H1 (cell line): Measurements from ENCODE around the gene DCTN3. TPM values are rescaled to one million over a fixed set of nuclear protein-coding genes. Genes with fewer than 3 reads are reported as not detected.

Experiments
- BRCA1 ChIP-seq: IDR thresholded peaks from 2 replicates; pipeline ENCODE4 v1.6.1; 2012; ENCODE audit warnings: low read depth, low read length, improper control_type of control experiment
- EP300 ChIP-seq, 2 experiments: IDR thresholded peaks; 1 replicate in 1 of 2; 2 replicates in 1 of 2; pipeline ENCODE4 v1.6.1; 2011 to 2012; ENCODE audit warnings: low read depth in 2 of 2, low read length in 2 of 2, mild to moderate bottlenecking in 2 of 2, borderline replicate concordance in 1 of 2, inconsistent platforms in 1 of 2, moderate library complexity in 1 of 2
- FOSL1 ChIP-seq: IDR thresholded peaks from 2 replicates; pipeline ENCODE4 v1.6.1; 2011; ENCODE audit warnings: mild to moderate bottlenecking, low read depth, low read length, moderate library complexity; ENCODE audit not compliant: insufficient read depth
- HDAC2 ChIP-seq, 2 experiments: fragments of 300-600 bp in 1 of 2; sonication (generic) in 1 of 2; IDR thresholded peaks; 2 replicates each; pipeline ENCODE4 v1.6.1; 2011 to 2012; ENCODE audit warnings: low read depth in 2 of 2, low read length in 2 of 2, mild to moderate bottlenecking in 2 of 2, moderate library complexity in 2 of 2, borderline replicate concordance in 1 of 2, inconsistent platforms in 1 of 2
- JUND ChIP-seq: IDR thresholded peaks from 2 replicates; pipeline ENCODE4 v1.6.1; 2011; ENCODE audit warnings: mild to moderate bottlenecking, improper control_type of control experiment, low read length
- KDM5A ChIP-seq: fragments of 200-600 bp; IDR thresholded peaks from 2 replicates; pipeline ENCODE4 v1.7.1; 2012; ENCODE audit warnings: mild to moderate bottlenecking, low read length, inconsistent platforms, mixed read lengths
- SIX5 ChIP-seq: IDR thresholded peaks from 2 replicates; pipeline ENCODE4 v1.6.1; 2011; ENCODE audit warnings: mild to moderate bottlenecking, low read depth, low read length
- TCF12 ChIP-seq: IDR thresholded peaks from 2 replicates; pipeline ENCODE4 v1.6.1; 2011; ENCODE audit warnings: low read depth, mild to moderate bottlenecking, low read length
- ZNF274 ChIP-seq: IDR thresholded peaks from 2 replicates; pipeline ENCODE4 v1.7.0; 2012; ENCODE audit warnings: low read length, borderline replicate concordance; ENCODE audit errors: extremely low read depth
- polyA plus RNA-seq, 7 experiments: library from polyadenylated mRNA; depleted of rRNA in 3 of 7; stranded (reverse) in 5 of 7; unstranded in 2 of 7; fragments of >200 nt in 5 of 7; fragments of 200-250 nt in 2 of 7; gene quantifications; 1 replicate in 5 of 7; 2 replicates in 1 of 7; 4 replicates in 1 of 7; pipeline versions ENCODE4 v1.2.1 to v1.2.3, GENCODE V29; 2011 to 2013; ENCODE audit warnings: missing spikeins in 2 of 7, mixed read lengths in 2 of 7
- total RNA-seq: library from RNA; stranded (reverse); fragmentation: NEBNext Ultra II Directional; extraction: Animal tissue kit (Norgen Biotek cat#: 25700); gene quantifications from 2 replicates; pipeline ENCODE4 v1.2.1, GENCODE V29; 2021
- TF ChIP-seq, protein P1 (sequence below): fragments of 300-600 bp; sonication (generic); IDR thresholded peaks from 2 replicates; pipeline ENCODE4 v1.7.1; 2012; ENCODE audit warnings: low read length, moderate library complexity, mild to moderate bottlenecking, inconsistent platforms; ENCODE audit not compliant: insufficient replicate concordance
- TF ChIP-seq, protein P2 (sequence below): IDR thresholded peaks from 2 replicates; pipeline ENCODE4 v1.6.1; 2012; ENCODE audit warnings: inconsistent platforms

DCTN3 gene
- total and polyA plus RNA-seq, 2 of the 8 experiments (the other 6 are each of a cell fraction or from before 2014, with no cell fraction given): 25.6 to 39.2 TPM

DNA sequence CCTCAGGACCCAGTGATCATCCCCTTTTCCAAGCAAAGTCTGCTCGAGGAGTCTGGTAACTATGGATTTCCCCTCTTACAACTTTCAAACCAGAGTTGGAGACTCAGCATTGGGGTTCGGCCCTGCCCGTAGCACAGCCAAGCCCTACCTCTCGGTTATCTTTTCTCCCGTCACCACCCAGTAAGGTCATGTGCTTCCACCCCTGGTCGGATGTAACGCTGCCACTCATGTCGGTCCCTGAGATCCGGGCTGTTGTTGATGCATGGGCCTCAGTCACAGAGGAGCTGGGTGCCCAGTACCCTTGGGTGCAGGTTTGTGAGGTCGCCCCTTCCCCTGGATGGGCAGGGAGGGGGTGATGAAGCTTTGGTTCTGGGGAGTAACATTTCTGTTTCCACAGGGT lies 27.4 kb upstream of the DCTN3 start (continued):
- TF ChIP-seq, protein P1, sequence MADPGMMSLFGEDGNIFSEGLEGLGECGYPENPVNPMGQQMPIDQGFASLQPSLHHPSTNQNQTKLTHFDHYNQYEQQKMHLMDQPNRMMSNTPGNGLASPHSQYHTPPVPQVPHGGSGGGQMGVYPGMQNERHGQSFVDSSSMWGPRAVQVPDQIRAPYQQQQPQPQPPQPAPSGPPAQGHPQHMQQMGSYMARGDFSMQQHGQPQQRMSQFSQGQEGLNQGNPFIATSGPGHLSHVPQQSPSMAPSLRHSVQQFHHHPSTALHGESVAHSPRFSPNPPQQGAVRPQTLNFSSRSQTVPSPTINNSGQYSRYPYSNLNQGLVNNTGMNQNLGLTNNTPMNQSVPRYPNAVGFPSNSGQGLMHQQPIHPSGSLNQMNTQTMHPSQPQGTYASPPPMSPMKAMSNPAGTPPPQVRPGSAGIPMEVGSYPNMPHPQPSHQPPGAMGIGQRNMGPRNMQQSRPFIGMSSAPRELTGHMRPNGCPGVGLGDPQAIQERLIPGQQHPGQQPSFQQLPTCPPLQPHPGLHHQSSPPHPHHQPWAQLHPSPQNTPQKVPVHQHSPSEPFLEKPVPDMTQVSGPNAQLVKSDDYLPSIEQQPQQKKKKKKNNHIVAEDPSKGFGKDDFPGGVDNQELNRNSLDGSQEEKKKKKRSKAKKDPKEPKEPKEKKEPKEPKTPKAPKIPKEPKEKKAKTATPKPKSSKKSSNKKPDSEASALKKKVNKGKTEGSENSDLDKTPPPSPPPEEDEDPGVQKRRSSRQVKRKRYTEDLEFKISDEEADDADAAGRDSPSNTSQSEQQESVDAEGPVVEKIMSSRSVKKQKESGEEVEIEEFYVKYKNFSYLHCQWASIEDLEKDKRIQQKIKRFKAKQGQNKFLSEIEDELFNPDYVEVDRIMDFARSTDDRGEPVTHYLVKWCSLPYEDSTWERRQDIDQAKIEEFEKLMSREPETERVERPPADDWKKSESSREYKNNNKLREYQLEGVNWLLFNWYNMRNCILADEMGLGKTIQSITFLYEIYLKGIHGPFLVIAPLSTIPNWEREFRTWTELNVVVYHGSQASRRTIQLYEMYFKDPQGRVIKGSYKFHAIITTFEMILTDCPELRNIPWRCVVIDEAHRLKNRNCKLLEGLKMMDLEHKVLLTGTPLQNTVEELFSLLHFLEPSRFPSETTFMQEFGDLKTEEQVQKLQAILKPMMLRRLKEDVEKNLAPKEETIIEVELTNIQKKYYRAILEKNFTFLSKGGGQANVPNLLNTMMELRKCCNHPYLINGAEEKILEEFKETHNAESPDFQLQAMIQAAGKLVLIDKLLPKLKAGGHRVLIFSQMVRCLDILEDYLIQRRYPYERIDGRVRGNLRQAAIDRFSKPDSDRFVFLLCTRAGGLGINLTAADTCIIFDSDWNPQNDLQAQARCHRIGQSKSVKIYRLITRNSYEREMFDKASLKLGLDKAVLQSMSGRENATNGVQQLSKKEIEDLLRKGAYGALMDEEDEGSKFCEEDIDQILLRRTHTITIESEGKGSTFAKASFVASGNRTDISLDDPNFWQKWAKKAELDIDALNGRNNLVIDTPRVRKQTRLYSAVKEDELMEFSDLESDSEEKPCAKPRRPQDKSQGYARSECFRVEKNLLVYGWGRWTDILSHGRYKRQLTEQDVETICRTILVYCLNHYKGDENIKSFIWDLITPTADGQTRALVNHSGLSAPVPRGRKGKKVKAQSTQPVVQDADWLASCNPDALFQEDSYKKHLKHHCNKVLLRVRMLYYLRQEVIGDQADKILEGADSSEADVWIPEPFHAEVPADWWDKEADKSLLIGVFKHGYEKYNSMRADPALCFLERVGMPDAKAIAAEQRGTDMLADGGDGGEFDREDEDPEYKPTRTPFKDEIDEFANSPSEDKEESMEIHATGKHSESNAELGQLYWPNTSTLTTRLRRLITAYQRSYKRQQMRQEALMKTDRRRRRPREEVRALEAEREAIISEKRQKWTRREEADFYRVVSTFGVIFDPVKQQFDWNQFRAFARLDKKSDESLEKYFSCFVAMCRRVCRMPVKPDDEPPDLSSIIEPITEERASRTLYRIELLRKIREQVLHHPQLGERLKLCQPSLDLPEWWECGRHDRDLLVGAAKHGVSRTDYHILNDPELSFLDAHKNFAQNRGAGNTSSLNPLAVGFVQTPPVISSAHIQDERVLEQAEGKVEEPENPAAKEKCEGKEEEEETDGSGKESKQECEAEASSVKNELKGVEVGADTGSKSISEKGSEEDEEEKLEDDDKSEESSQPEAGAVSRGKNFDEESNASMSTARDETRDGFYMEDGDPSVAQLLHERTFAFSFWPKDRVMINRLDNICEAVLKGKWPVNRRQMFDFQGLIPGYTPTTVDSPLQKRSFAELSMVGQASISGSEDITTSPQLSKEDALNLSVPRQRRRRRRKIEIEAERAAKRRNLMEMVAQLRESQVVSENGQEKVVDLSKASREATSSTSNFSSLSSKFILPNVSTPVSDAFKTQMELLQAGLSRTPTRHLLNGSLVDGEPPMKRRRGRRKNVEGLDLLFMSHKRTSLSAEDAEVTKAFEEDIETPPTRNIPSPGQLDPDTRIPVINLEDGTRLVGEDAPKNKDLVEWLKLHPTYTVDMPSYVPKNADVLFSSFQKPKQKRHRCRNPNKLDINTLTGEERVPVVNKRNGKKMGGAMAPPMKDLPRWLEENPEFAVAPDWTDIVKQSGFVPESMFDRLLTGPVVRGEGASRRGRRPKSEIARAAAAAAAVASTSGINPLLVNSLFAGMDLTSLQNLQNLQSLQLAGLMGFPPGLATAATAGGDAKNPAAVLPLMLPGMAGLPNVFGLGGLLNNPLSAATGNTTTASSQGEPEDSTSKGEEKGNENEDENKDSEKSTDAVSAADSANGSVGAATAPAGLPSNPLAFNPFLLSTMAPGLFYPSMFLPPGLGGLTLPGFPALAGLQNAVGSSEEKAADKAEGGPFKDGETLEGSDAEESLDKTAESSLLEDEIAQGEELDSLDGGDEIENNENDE: no peak
- TF ChIP-seq TCF12 (no peak), ZNF274 (no peak), HDAC2 (IDR thresholded peaks at IDR 0.05; ENCODE audit: borderline replicate concordance in 1 of 2, low read depth in 2 of 2, low read length in 2 of 2) (no peak), SIX5 (no peak), BRCA1 (no peak), EP300 (IDR thresholded peaks at IDR 0.05; ENCODE audit: borderline replicate concordance in 1 of 2, low read depth in 2 of 2, low read length in 2 of 2) (no peak), FOSL1 (no peak), KDM5A (no peak), JUND (no peak)
- TF ChIP-seq, protein P2, sequence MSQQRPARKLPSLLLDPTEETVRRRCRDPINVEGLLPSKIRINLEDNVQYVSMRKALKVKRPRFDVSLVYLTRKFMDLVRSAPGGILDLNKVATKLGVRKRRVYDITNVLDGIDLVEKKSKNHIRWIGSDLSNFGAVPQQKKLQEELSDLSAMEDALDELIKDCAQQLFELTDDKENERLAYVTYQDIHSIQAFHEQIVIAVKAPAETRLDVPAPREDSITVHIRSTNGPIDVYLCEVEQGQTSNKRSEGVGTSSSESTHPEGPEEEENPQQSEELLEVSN: no peak
